Nucleus accumbens (tissue), 56 donors: ENCODE results near the gene ZGLP1.
"Not testable (repeated sequence)": the region's sequence is repeated elsewhere in the genome, so short reads cannot be mapped to it uniquely, and the experiment has no call there.

Source experiments
- DNase-seq, 56 donors: peaks; one replicate each; lab custom pipeline; 2025; lab: John Stamatoyannopoulos, UW

The ZGLP1 gene

DNA sequence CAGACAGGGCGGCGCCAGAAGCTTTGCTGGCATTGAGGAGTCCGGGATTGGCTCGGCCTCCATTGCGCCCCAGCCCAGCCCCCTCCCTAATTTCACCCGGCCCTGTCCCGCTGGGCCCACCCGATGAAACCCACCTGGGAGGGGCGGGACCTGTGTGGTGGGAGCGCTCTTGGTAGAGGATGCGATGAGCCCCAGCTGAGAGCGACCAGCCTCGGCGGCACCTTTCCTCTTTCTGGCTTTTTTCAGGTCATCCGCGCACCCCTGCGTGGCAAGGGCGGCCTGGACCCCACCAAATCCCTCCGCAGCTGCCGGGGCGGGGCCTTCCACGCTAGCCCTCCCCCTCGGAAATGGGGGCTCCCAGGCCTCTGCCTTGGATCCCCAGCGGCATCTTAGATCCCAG, at the start of gene ZGLP1:
ZGLP1 (minus strand) TSS at position 393 of the 400 bp plus-strand sequence.
- DNase-seq: no peak

GRCh38 chr19:10356431-10356830, 46.8 kb upstream of the ZGLP1 start:
- no peak for DNase-seq

DNA sequence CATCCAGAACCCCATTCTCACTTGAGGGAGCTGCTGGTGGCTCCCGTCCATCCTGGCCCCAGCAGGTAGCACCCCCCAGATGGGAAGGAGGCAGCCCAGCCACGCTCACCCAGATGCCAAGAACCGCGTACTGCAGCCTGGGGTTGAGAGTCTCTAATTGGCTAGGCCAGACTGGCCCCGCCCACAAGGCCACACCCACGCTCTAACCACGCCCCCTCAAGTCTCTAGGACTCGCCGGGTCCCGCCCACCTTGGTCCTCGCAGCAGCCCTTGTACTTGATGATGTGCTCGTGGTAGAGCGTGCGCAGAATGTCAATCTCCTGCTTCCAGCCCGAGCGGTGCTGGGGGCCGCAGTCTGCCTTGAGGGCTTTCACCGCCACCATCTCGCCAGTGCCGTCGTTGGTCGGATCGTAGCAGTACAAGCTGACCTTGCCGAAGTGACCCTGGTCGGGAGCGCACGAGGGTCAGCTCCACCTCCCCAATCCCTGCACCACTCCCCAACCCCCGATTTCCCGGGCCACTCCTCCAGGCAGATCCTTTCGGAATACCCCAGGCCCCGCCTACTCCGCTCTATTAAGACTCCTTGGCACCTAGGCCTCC, 44.3 kb upstream of the ZGLP1 start:
- peak in 1 of 56 donors; percentile 42 for DNase-seq

GRCh38 chr19:10352764-10353671, 43.4 kb upstream of the ZGLP1 start:
- peak in 1 of 56 donors; percentile 3 for DNase-seq

DNA sequence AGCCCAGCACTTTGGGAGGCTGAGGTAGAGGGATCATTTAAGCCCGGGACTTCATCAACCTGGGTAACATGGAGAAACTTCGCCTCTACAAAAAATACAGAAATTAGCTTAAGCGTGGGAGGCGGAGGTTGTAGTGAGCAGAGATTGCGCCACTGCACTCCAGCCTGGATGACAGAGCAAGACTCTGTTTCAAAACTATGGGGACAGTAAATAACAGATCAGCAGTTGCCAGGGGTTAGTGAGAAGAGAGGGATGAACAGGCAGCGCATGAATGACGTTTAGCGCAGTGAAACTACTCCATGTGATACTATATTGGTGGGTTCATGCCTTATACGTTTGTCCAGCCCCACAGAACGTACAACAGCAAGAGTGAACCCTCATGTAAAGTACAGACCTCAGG, 36.9 kb upstream of the ZGLP1 start:
- no peak for DNase-seq

- no peak for DNase-seq
Measured at GRCh38 chr19:10344780-10345179, 35.2 kb upstream of the ZGLP1 start.

GRCh38 chr19:10343495-10343894, 33.9 kb upstream of the ZGLP1 start:
- DNase-seq: no peak

- DNase-seq: no peak
Measured at GRCh38 chr19:10339977-10340376, 30.4 kb upstream of the ZGLP1 start.

GRCh38 chr19:10339380-10339960, 29.9 kb upstream of the ZGLP1 start, which contains the start of gene ICAM3:
TSS of gene ICAM3 (minus strand) at chr19:10339624. CDS start at chr19:10339614, 10 bp downstream.
- DNase-seq: no peak

GRCh38 chr19:10338940-10339339, 29.3 kb upstream of the ZGLP1 start:
- no peak for DNase-seq

- not testable (repeated sequence) for DNase-seq
Measured at GRCh38 chr19:10336725-10337124, 27.1 kb upstream of the ZGLP1 start.

DNA sequence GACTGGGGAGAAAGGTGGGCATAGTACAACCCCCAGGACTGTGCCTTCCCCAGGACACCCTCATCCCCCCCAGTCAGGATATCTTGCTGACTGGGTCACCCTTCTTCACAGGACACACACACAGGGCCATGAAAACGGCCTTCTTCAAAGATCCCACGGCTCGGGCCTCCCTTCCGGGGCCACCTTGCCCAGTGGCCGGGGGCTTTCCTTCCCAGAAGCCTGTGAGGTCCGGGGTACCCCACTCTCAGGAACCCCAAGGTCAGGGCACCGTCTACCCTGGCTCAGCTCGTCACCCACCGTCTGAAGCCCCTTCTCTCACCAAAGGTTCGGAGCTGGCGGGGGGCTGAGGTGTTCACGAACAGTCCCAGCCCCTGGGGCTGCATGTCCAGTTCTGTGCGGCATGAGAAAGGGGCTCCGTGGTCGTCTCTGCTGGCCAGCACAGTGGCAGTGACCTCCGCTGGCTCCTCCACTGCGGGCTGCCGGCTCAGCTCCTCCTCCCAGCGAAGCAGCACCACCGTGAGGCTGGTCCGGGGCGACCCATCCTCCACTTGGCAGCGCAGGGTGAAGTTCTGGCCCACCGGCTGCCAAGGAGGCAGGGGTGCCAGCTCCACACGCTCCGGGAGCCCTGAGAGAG, 25.9 kb upstream of the ZGLP1 start:
- peak in 18 of 56 donors; percentile 2 to 50 (median 13) for DNase-seq

GRCh38 chr19:10334588-10335351, 25.2 kb upstream of the ZGLP1 start:
- DNase-seq: peak in 54 of 56 donors; percentile 4 to 83 (median 58)

- no peak for DNase-seq
Measured at GRCh38 chr19:10333758-10334587, 24.4 kb upstream of the ZGLP1 start.

GRCh38 chr19:10332965-10333757, 23.5 kb upstream of the ZGLP1 start, which contains the start of gene RAVER1:
TSS of gene RAVER1 (minus strand) at chr19:10333529. CDS start at chr19:10333507, 22 bp downstream.
- DNase-seq: peak; percentile 57 to 98 (median 95)

DNA sequence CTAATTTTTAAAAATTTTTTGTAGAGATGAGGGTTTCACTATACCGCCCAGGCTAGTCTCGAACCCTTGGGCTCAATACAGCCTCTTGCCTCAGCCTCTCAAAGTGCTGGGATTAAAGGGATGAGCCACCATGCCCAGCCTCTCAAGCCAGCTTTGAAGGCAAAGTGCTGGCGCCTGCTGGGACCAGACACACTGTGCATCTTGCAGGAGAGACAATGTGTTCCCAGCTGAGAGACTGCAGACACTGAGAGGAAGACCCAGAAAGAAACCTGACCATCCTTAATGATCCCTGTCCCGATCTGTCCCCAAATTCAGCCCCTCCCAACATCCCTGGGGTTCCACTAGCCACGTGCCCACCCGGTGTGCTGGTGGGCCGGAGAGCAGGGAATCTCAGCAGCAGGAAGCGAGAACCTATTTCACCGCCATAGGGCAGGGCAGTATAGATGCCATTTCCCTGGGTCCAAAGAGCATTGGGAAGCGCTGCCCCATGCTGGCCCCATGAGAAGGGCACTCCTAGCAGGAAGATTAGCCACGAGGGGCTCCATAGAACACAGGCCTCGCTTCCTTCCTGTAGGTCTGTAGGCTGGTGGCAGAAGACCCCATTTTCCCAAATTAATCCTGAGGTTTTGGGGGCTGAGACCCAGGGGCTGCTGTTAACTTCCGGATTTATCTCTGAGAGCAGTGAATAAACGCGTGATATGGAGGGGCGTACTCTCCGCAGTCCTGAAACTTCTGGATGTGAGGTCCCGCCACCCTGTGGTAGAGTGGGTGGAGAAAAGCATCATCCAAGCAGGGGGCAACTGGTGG, 22.7 kb upstream of the ZGLP1 start:
- no peak for DNase-seq

DNA sequence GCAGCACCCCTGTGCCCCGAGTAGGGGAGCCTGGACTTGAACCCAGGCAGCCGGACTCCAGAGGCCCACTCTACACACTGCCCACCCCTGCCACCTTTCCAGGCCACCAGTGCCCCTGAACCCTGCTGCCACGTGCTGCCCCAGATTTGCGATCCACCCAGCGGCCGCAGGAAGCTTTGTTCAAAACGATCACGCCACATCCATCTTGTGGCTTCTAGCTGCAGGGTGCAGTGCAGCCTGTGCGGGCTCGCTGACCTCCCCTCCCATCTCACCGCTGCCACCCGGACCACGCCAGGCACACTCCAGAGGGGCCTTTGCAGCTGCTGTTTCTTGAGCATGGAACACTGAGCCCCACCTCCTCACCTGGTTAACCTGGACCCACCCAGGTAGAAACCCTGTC, 19.9 kb upstream of the ZGLP1 start:
- no peak for DNase-seq
